HCT116 (cell line): ENCODE measurements around the gene PLCB1. TPM values are rescaled to one million over a fixed set of nuclear protein-coding genes. Genes with fewer than 3 reads are reported as not detected.

Experiments
- ATAC-seq: fragments of 200-7000 bp; cut with Tn5 transposase; 2 replicates; pipeline ENCODE4 v1.9.1; 2020; ENCODE audit warnings: mild to moderate bottlenecking, moderate library complexity
- BruUV-seq: library from RNA; stranded (reverse); fragments of 400-500 nt; replicated peaks from 2 replicates; lab custom pipeline; 2021; lab: Mats Ljungman, UMichigan
- CTCF ChIA-PET: fragments of 300-600 bp; sonication (Branson Sonifier 250); formaldehyde crosslinking; loops from one replicate; lab custom pipeline; 2021; ENCODE audit warnings: antibody characterized with exemption; lab: Charles Lee
- POLR2A ChIA-PET: fragments of 300-600, 350-600 bp; sonication (Branson Sonifier 250); formaldehyde crosslinking; loops from one replicate; lab custom pipeline; 2021; ENCODE audit warnings: antibody characterized with exemption; lab: Charles Lee
- RAD21 ChIA-PET, 2 experiments: fragments of 300-600 bp; sonication (Branson Sonifier 250); formaldehyde crosslinking; loops; one replicate each; lab custom pipeline; 2023; ENCODE audit warnings: low total read pairs in 2 of 2; ENCODE audit not compliant: uncharacterized antibody in 2 of 2, unreplicated experiment in 2 of 2, low non-redundant PET in 1 of 2; lab: Charles Lee
- DNase-seq: peaks from one replicate; pipeline ENCODE4 v3.0.0-alpha.2; 2010; ENCODE audit warnings: low read depth, low spot score
- H2AFZ ChIP-seq: fragments of 200-600 bp; shearing (Covaris generic), sonication (generic); 2 replicates; pipeline ENCODE4 v1.6.1; 2017; ENCODE audit warnings: low read depth, mixed run types, mixed read lengths, antibody characterized with exemption, low read length; ENCODE audit not compliant: poor library complexity, severe bottlenecking
- H3K27ac ChIP-seq: 2 replicates; pipeline ENCODE4 v1.5.1; 2012; ENCODE audit warnings: low read depth, low read length
- H3K27me3 ChIP-seq: fragments of 200-600 bp; sonication (generic); 2 replicates; pipeline ENCODE4 v1.6.1; 2016; ENCODE audit warnings: mixed run types, low read length, mixed read lengths; ENCODE audit not compliant: insufficient read depth
- H3K36me3 ChIP-seq, 2 experiments: fragments of 200-500 bp in 1 of 2; fragments of 200-600 bp in 1 of 2; sonication (Bioruptor generic) in 1 of 2; sonication (generic) in 1 of 2; 2 replicates each; pipeline versions ENCODE4 v1.5.1 to v1.6.1; 2014 to 2016; ENCODE audit warnings: low read length in 2 of 2, inconsistent platforms in 1 of 2, mixed read lengths in 1 of 2, mixed run types in 1 of 2; ENCODE audit not compliant: insufficient read depth in 2 of 2, control insufficient read depth in 1 of 2
- H3K4me1 ChIP-seq, 2 experiments: fragments of 200-600 bp in 1 of 2; sonication (generic) in 1 of 2; 2 replicates each; pipeline versions ENCODE4 v1.5.1 to v1.6.1; 2012 to 2017; ENCODE audit warnings: low read length in 2 of 2, inconsistent platforms in 1 of 2, mild to moderate bottlenecking in 1 of 2, mixed read lengths in 1 of 2, mixed run types in 1 of 2, moderate library complexity in 1 of 2; ENCODE audit not compliant: insufficient read depth in 2 of 2, control insufficient read depth in 1 of 2
- H3K4me2 ChIP-seq: fragments of 200-600 bp; sonication (generic); 2 replicates; pipeline ENCODE4 v1.6.1; 2017; ENCODE audit warnings: mixed run types, low read length, mixed read lengths
- H3K4me3 ChIP-seq, 2 experiments: fragments of 200-600 bp in 1 of 2; sonication (generic) in 1 of 2; replicated peaks in 1 of 2; 2 replicates each; pipeline ENCODE4 v1.5.1; 2011 to 2016; ENCODE audit warnings: low read length in 2 of 2, control low read depth in 1 of 2, low read depth in 1 of 2, mild to moderate bottlenecking in 1 of 2, mixed read lengths in 1 of 2, mixed run types in 1 of 2
- H3K79me2 ChIP-seq: fragments of 200-600 bp; sonication (generic); 2 replicates; pipeline ENCODE4 v1.6.1; 2017; ENCODE audit warnings: mild to moderate bottlenecking, mixed run types, low read length, moderate library complexity, mixed read lengths; ENCODE audit not compliant: insufficient read depth
- H3K9ac ChIP-seq: fragments of 200-600 bp; sonication (generic); 2 replicates; pipeline ENCODE4 v1.6.1; 2016; ENCODE audit warnings: low read length, mixed read lengths
- H3K9me2 ChIP-seq: fragments of 200-600 bp; sonication (generic), shearing (Covaris generic); 2 replicates; pipeline ENCODE4 v1.6.1; 2017; ENCODE audit warnings: mixed run types, mild to moderate bottlenecking, moderate library complexity; ENCODE audit not compliant: insufficient read depth
- H3K9me3 ChIP-seq, 2 experiments: fragments of 200-500 bp in 1 of 2; fragments of 200-600 bp in 1 of 2; sonication (Bioruptor generic) in 1 of 2; sonication (generic) in 1 of 2; 2 replicates each; pipeline ENCODE4 v1.6.1; 2014 to 2017; ENCODE audit warnings: low read length in 2 of 2, mixed read lengths in 2 of 2, inconsistent platforms in 1 of 2, low read depth in 1 of 2, mild to moderate bottlenecking in 1 of 2, mixed run types in 1 of 2, moderate library complexity in 1 of 2; ENCODE audit not compliant: control insufficient read depth in 1 of 2, insufficient read depth in 1 of 2
- H4K20me1 ChIP-seq: fragments of 200-600 bp; sonication (generic), shearing (Covaris generic); 2 replicates; pipeline ENCODE4 v1.6.1; 2017; ENCODE audit warnings: mixed run types, mild to moderate bottlenecking, moderate library complexity; ENCODE audit not compliant: insufficient read depth
- ELF1 ChIP-seq: IDR thresholded peaks from 2 replicates; pipeline ENCODE4 v1.6.1; 2012; ENCODE audit warnings: low read depth, borderline replicate concordance
- FOSL1 ChIP-seq: IDR thresholded peaks from 2 replicates; pipeline ENCODE4 v1.6.1; 2012; ENCODE audit warnings: low read depth
- JUND ChIP-seq: IDR thresholded peaks from 2 replicates; pipeline ENCODE4 v1.6.1; 2012
- RAD21 ChIP-seq: IDR thresholded peaks from 2 replicates; pipeline ENCODE4 v1.6.1; 2012; ENCODE audit warnings: low read depth, mild to moderate bottlenecking
- YY1 ChIP-seq: IDR thresholded peaks from 2 replicates; pipeline ENCODE4 v1.6.1; 2011; ENCODE audit warnings: low read length, low read depth, moderate library complexity, mild to moderate bottlenecking; ENCODE audit not compliant: insufficient replicate concordance; ENCODE audit errors: extremely low read depth
- ZNF274 ChIP-seq: fragments of 200-500 bp; sonication (Bioruptor generic); IDR thresholded peaks from 2 replicates; pipeline ENCODE4 v1.6.1; 2014; ENCODE audit warnings: mild to moderate bottlenecking, low read depth, low read length, inconsistent platforms
- intact Hi-C: fragments of 100-400 bp; cut with micrococcal nuclease; formaldehyde crosslinking; loops from 2 replicates; pipeline ENCODE4 v1.10.0; 2022
- total RNA-seq: library from RNA; stranded (reverse); gene quantifications from one replicate; pipeline ENCODE4 v1.2.1, GENCODE V29; 2021; ENCODE audit not compliant: unreplicated experiment
- TF ChIP-seq, protein P1 (sequence below): IDR thresholded peaks from 2 replicates; pipeline ENCODE4 v1.6.1; 2012
- TF ChIP-seq, protein P2 (sequence below): IDR thresholded peaks from 2 replicates; pipeline ENCODE4 v1.6.1; 2012; ENCODE audit warnings: low read depth

The PLCB1 gene
- total RNA-seq, 1 experiment from 2014 or later: 15.8 TPM

DNA sequence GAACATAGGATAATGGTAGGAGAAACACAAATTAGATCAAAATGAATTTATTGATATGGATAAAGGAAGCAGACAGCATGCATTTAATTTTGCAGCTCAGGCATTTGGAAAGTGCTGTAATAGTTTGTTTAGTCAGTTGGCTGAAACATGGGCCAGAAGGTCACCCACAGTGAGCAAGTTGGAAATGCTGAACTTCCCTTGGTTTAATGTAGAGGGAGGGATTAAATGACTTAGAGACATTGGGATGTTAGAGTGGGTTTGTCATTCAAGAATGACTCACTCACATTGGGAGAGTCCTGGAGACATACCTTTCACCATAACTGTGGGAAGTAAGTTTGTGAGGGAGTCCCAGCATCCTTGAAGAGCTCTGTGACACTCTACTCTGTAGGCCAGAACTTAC, 705.3 kb downstream of the PLCB1 start:
- TF ChIP-seq JUND (no peak), RAD21 (no peak), FOSL1 (no peak), ZNF274 (no peak), YY1 (no peak), ELF1 (no peak)
- TF ChIP-seq, protein P1, sequence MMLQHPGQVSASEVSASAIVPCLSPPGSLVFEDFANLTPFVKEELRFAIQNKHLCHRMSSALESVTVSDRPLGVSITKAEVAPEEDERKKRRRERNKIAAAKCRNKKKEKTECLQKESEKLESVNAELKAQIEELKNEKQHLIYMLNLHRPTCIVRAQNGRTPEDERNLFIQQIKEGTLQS: no peak
- TF ChIP-seq, protein P2, sequence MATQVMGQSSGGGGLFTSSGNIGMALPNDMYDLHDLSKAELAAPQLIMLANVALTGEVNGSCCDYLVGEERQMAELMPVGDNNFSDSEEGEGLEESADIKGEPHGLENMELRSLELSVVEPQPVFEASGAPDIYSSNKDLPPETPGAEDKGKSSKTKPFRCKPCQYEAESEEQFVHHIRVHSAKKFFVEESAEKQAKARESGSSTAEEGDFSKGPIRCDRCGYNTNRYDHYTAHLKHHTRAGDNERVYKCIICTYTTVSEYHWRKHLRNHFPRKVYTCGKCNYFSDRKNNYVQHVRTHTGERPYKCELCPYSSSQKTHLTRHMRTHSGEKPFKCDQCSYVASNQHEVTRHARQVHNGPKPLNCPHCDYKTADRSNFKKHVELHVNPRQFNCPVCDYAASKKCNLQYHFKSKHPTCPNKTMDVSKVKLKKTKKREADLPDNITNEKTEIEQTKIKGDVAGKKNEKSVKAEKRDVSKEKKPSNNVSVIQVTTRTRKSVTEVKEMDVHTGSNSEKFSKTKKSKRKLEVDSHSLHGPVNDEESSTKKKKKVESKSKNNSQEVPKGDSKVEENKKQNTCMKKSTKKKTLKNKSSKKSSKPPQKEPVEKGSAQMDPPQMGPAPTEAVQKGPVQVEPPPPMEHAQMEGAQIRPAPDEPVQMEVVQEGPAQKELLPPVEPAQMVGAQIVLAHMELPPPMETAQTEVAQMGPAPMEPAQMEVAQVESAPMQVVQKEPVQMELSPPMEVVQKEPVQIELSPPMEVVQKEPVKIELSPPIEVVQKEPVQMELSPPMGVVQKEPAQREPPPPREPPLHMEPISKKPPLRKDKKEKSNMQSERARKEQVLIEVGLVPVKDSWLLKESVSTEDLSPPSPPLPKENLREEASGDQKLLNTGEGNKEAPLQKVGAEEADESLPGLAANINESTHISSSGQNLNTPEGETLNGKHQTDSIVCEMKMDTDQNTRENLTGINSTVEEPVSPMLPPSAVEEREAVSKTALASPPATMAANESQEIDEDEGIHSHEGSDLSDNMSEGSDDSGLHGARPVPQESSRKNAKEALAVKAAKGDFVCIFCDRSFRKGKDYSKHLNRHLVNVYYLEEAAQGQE: no peak
- Histone ChIP-seq H3K4me3 (no peak overlapping the region), H3K9me3 (no peaks in the 10 kb centered on the region), H3K27ac (no peak overlapping the region), H3K36me3 (no peaks in the 10 kb centered on the region), H3K4me1 (no peaks in the 10 kb centered on the region), H3K27me3 (no peaks in the 10 kb centered on the region), H2AFZ (no peak overlapping the region), H4K20me1 (no peaks in the 10 kb centered on the region), H3K9ac (no peak overlapping the region), H3K79me2 (no peaks in the 10 kb centered on the region), H3K4me2 (no peak overlapping the region), H3K9me2 (no peaks in the 10 kb centered on the region)
- DNase-seq: no peak
- intact Hi-C loops: no loop called here
- ChIA-PET POLR2A (no interaction called here), RAD21 (no interaction called here), CTCF (no interaction called here)
- BruUV-seq: no TSS peak
- ATAC-seq: no peak
